ENCODE measurements around the gene CHCHD6.

- TF ChIP-seq CTCF (IDR thresholded peaks at IDR 0.05) = no peak
- no peak for TF ChIP-seq POLR2A (IDR thresholded peaks at IDR 0.05)
These were observed 35.3 kb upstream of the CHCHD6 start for GRCh38 chr3:126668450-126669401.
